ENCODE measurements around the gene TAF6. TPM values are rescaled to one million over a fixed set of nuclear protein-coding genes. Genes with fewer than 3 reads are reported as not detected.

Gene TAF6
- total and polyA plus RNA-seq, 10 donors: 16.5 to 44.0 (median 36.2) TPM

DNA sequence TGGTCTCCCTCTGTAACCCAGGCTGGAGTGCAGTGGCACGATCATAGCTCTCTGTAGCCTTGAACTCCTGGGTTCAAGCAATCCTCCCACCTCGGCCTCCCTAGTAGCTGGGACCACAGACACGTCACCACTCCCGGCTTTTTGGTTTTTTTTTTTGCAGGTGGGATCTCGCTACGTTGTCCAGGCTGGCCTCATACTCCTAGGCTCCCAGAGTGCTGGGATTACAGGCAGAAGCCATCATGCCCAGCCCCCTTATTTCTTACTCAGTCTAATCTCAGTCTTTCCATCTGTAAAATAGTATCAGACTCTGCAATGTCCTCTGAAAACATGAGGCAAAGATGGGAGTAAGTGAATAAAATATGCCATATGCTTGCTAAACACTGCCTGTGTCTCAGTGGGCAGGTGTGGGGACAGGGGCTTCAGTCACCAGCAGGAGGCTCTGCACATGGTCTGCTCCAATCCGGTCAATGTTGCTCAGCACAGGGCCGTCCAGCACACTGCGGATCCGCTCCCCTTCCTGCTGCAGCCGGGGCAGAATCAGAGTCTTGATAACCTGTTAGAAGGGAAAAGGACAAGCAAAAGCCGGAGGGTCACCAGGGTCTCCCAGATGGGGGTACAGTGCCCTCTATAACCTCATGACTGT is 9.5 kb downstream of the TAF6 start:
- intact Hi-C loops (cut with DNase I; ENCODE audit: low total_unique reads): no loop called here
- no peaks in the 10 kb centered on the region for H3K9me3 ChIP-seq
- no peak for TF ChIP-seq POLR2A (IDR thresholded peaks at IDR 0.05)
- no peak for TF ChIP-seq POLR2AphosphoS5 (IDR thresholded peaks at IDR 0.05)
- TF ChIP-seq CTCF (IDR thresholded peaks at IDR 0.05 in 8 of 11, conservative IDR thresholded peaks at IDR 0.05 in 3 of 11): no peak
- peaks cover 0 to 100% (median 81%) of the 10 kb centered on the region in 6 donors for H3K36me3 ChIP-seq
- no peaks in the 10 kb centered on the region for H3K27me3 ChIP-seq (replicated peaks in 1 of 7)
- H3K27ac ChIP-seq: no peak overlapping the region
- H3K4me3 ChIP-seq: no peak overlapping the region
- 86 to 92% (median 89%) methylated on average over 12 of the region's 12 CpGs for WGBS, 5 donors
- H3K4me1 ChIP-seq: no peaks in the 10 kb centered on the region
- DNase-seq: no peak

GRCh38 chr7:100107890-100108289 is 11.3 kb downstream of the TAF6 start:
- Histone ChIP-seq H3K4me3 (no peak overlapping the region), H3K4me1 (no peaks in the 10 kb centered on the region), H3K36me3 (peaks cover 0 to 100% (median 72%) of the 10 kb centered on the region in 6 donors), H3K27ac (no peak overlapping the region), H3K27me3 (replicated peaks in 1 of 7) (no peaks in the 10 kb centered on the region), H3K9me3 (no peaks in the 10 kb centered on the region)
- no peak for DNase-seq
- TF ChIP-seq CTCF (IDR thresholded peaks at IDR 0.05 in 8 of 11, conservative IDR thresholded peaks at IDR 0.05 in 3 of 11) (no peak), POLR2A (IDR thresholded peaks at IDR 0.05) (no peak), POLR2AphosphoS5 (IDR thresholded peaks at IDR 0.05) (peak in 1 of 3 donors; percentile 8)
- intact Hi-C loops (cut with DNase I; ENCODE audit: low total_unique reads): no loop called here
- 76 to 84% (median 82%) methylated on average over 10 to 11 of the region's 11 CpGs for WGBS, 5 donors

DNA sequence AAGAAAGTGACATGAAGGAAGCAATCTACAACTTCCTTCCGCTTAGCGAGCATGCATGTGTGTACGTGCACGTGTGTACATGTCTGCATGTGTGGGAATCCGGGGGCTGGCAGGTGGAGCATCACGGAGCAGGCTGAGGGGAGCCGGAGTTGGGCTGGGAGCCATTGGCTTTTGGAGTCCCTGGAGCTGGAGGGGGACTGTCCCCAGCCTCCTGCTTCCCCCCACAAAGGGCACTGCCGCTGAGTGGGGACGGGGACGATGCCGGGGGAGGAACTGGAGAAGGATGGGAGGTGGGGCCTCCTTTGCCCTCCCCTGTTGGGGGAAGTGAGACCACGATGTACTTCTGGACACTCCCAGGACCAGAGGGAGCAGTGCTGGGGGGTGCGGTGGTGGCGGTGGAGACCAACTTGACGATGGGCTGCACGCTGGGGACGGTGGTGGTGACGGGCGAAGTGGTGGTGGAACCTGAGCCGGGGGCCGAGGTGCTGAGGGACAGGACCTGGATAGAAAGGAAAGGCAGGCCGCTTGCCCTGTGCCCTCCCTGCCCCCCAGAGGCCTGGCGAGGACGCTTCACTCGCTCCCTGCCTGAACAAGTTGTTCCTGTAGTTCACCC is 11.9 kb downstream of the TAF6 start:
- TF ChIP-seq POLR2AphosphoS5 (IDR thresholded peaks at IDR 0.05) (peak in 1 of 3 donors; percentile 34), POLR2A (IDR thresholded peaks at IDR 0.05) (no peak), CTCF (IDR thresholded peaks at IDR 0.05 in 8 of 11, conservative IDR thresholded peaks at IDR 0.05 in 3 of 11) (no peak)
- intact Hi-C loops (cut with DNase I; ENCODE audit: low total_unique reads): no loop called here
- WGBS, 5 donors: 85 to 89% (median 87%) methylated on average over 25 of the region's 25 CpGs
- Histone ChIP-seq H3K27me3 (replicated peaks in 1 of 7) (no peaks in the 10 kb centered on the region), H3K4me3 (no peak overlapping the region), H3K9me3 (no peaks in the 10 kb centered on the region), H3K4me1 (peaks cover 0 to 6% (median 4%) of the 10 kb centered on the region in 6 donors), H3K36me3 (peaks cover 0 to 93% (median 66%) of the 10 kb centered on the region in 6 donors), H3K27ac (no peak overlapping the region)
- no peak for DNase-seq

DNA sequence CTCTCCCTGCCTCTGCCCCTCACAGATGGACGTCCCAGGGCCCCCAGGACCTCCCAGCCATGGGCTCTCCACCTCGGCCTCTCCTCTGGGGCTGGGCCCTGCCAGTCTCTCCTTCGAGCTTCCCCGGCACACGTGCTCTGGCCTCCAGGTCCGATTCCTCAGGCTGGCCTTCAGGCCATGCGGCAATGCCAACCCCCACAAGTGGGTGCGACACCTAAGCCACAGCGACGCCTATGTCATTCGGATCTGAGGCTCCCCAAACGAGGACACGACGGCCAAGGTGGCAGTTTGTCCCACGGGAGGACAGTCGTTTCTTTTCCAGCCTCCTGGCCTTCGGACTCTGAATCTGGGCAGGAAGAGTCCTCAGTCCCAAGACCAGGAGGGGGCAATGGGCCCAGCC is 12.5 kb downstream of the TAF6 start:
- no peak overlapping the region for H3K4me3 ChIP-seq
- intact Hi-C loops (cut with DNase I; ENCODE audit: low total_unique reads): no loop called here
- DNase-seq: no peak
- peaks cover 0 to 87% (median 60%) of the 10 kb centered on the region in 6 donors for H3K36me3 ChIP-seq
- H3K27ac ChIP-seq: no peak overlapping the region
- peaks cover 0 to 12% (median 9%) of the 10 kb centered on the region in 6 donors for H3K4me1 ChIP-seq
- TF ChIP-seq CTCF (IDR thresholded peaks at IDR 0.05 in 8 of 11, conservative IDR thresholded peaks at IDR 0.05 in 3 of 11) (no peak), POLR2A (IDR thresholded peaks at IDR 0.05) (no peak), POLR2AphosphoS5 (IDR thresholded peaks at IDR 0.05) (peak in 1 of 3 donors; percentile 19)
- WGBS, 5 donors: 85 to 95% (median 88%) methylated on average over 14 to 17 of the region's 17 CpGs
- H3K9me3 ChIP-seq: no peaks in the 10 kb centered on the region
- H3K27me3 ChIP-seq (replicated peaks in 1 of 7): no peaks in the 10 kb centered on the region

Measured in spleen (tissue), 11 donors.